IMR-90 (cell line): Measurements from ENCODE around the gene HSPB6. TPM values are rescaled to one million over a fixed set of nuclear protein-coding genes. Genes with fewer than 3 reads are reported as not detected.
A peak's percentile ranks its signal among the peaks of the same experiment; 100 is the strongest.

Experiments
- ATAC-seq: fragments of 200-7000 bp; cut with Tn5 transposase; 2 replicates; pipeline ENCODE4 v1.9.1; 2020; ENCODE audit warnings: low read depth, mild to moderate bottlenecking, moderate library complexity
- BruUV-seq: library from RNA; stranded (reverse); fragments of 400-500 nt; replicated peaks from 2 replicates; lab custom pipeline; 2021; lab: Mats Ljungman, UMichigan
- CTCF ChIA-PET: fragments of 300-600 bp; formaldehyde crosslinking; extraction: SDS; loops from one replicate; lab custom pipeline; 2021; ENCODE audit warnings: antibody characterized with exemption; lab: Yijun Ruan, JAX
- POLR2A ChIA-PET: fragments of 300-600 bp; sonication (Branson Sonifier 250); formaldehyde crosslinking; loops from one replicate; lab custom pipeline; 2022; ENCODE audit warnings: antibody characterized with exemption; ENCODE audit not compliant: unreplicated experiment; lab: Charles Lee
- DNase-seq: peaks from one replicate; pipeline ENCODE4 v3.0.0; 2013
- H2AFZ ChIP-seq: replicated peaks from 2 replicates; pipeline ENCODE3; 2013; ENCODE audit warnings: low read length, mild to moderate bottlenecking; ENCODE audit not compliant: poor library complexity
- H2AK5ac ChIP-seq: 2 replicates; pipeline ENCODE4 v1.6.1; 2013; ENCODE audit warnings: low read depth, low read length, inconsistent platforms
- H2AK9ac ChIP-seq: replicated peaks from 2 replicates; pipeline ENCODE3; 2013; ENCODE audit warnings: mild to moderate bottlenecking, low read depth, low read length, moderate library complexity; ENCODE audit not compliant: poor library complexity
- H2BK120ac ChIP-seq: 2 replicates; pipeline ENCODE4 v1.6.1; 2013; ENCODE audit warnings: low read depth, low read length, inconsistent platforms
- H2BK15ac ChIP-seq: 3 replicates; pipeline ENCODE4 v1.6.1; 2013; ENCODE audit warnings: low read depth, low read length, inconsistent platforms
- H2BK20ac ChIP-seq: 2 replicates; pipeline ENCODE4 v1.6.1; 2013; ENCODE audit warnings: low read depth, mild to moderate bottlenecking, inconsistent platforms, low read length, moderate library complexity
- H2BK5ac ChIP-seq: 2 replicates; pipeline ENCODE4 v1.6.1; 2013; ENCODE audit warnings: mild to moderate bottlenecking, low read depth, low read length, inconsistent platforms; ENCODE audit not compliant: poor library complexity, severe bottlenecking
- H3K14ac ChIP-seq: replicated peaks from 2 replicates; pipeline ENCODE4 v1.6.1; 2013; ENCODE audit warnings: low read depth, low read length, inconsistent platforms
- H3K18ac ChIP-seq: 2 replicates; pipeline ENCODE4 v1.6.1; 2013; ENCODE audit warnings: low read depth, low read length, control low read depth
- H3K23ac ChIP-seq: 2 replicates; pipeline ENCODE4 v1.6.1; 2013; ENCODE audit warnings: low read depth, low read length, inconsistent platforms
- H3K27ac ChIP-seq: 2 replicates; pipeline ENCODE4 v1.5.1; 2013; ENCODE audit warnings: mild to moderate bottlenecking, control low read depth, low read length; ENCODE audit not compliant: insufficient read depth
- H3K27me3 ChIP-seq: 2 replicates; pipeline ENCODE4 v1.6.1; 2013; ENCODE audit warnings: low read length; ENCODE audit not compliant: control insufficient read depth, insufficient read depth
- H3K36me3 ChIP-seq: 2 replicates; pipeline ENCODE4 v1.6.1; 2013; ENCODE audit warnings: low read length, mixed read lengths; ENCODE audit not compliant: control insufficient read depth, insufficient read depth
- H3K4ac ChIP-seq: 2 replicates; pipeline ENCODE4 v1.6.1; 2013; ENCODE audit warnings: low read depth, low read length, inconsistent platforms
- H3K4me1 ChIP-seq: 2 replicates; pipeline ENCODE4 v1.6.1; 2013; ENCODE audit warnings: low read length, mixed read lengths; ENCODE audit not compliant: control insufficient read depth, insufficient read depth
- H3K4me2 ChIP-seq: 2 replicates; pipeline ENCODE4 v1.6.1; 2013; ENCODE audit warnings: low read depth, mild to moderate bottlenecking, control low read depth, low read length, moderate library complexity
- H3K4me3 ChIP-seq: 2 replicates; pipeline ENCODE4 v1.5.1; 2013; ENCODE audit warnings: low read depth, mild to moderate bottlenecking, control low read depth, low read length, moderate library complexity; ENCODE audit not compliant: insufficient read depth
- H3K56ac ChIP-seq: 2 replicates; pipeline ENCODE4 v1.6.1; 2013; ENCODE audit warnings: low read length, inconsistent platforms; ENCODE audit not compliant: insufficient read depth; ENCODE audit errors: extremely low read depth
- H3K79me1 ChIP-seq, 2 experiments: 2 replicates each; pipeline ENCODE4 v1.6.1; 2013; ENCODE audit warnings: low read length in 2 of 2, inconsistent platforms in 1 of 2, low read depth in 1 of 2
- H3K9ac ChIP-seq: 2 replicates; pipeline ENCODE4 v1.6.1; 2013; ENCODE audit warnings: low read depth, low read length, control low read depth
- H3K9me1 ChIP-seq: 2 replicates; pipeline ENCODE4 v1.6.1; 2013; ENCODE audit warnings: low read length, inconsistent platforms; ENCODE audit not compliant: insufficient read depth
- H3K9me3 ChIP-seq: 2 replicates; pipeline ENCODE4 v1.6.1; 2013; ENCODE audit warnings: low read length; ENCODE audit not compliant: control insufficient read depth, insufficient read depth
- H4K20me1 ChIP-seq: 2 replicates; pipeline ENCODE4 v1.6.1; 2013; ENCODE audit warnings: low read length, inconsistent platforms; ENCODE audit not compliant: insufficient read depth
- H4K5ac ChIP-seq: 2 replicates; pipeline ENCODE4 v1.6.1; 2013; ENCODE audit warnings: mild to moderate bottlenecking, low read depth, low read length, control low read depth
- H4K8ac ChIP-seq, 2 experiments: 2 replicates each; pipeline ENCODE4 v1.6.1; 2013; ENCODE audit warnings: low read depth in 2 of 2, low read length in 2 of 2, control low read depth in 1 of 2, inconsistent platforms in 1 of 2
- H4K91ac ChIP-seq: 2 replicates; pipeline ENCODE4 v1.6.1; 2013; ENCODE audit warnings: low read depth, low read length, inconsistent platforms; ENCODE audit not compliant: insufficient read depth
- BHLHE40 ChIP-seq: fragments of 150-350 bp; IDR thresholded peaks from 2 replicates; pipeline ENCODE4 v1.6.1; 2016; ENCODE audit warnings: mild to moderate bottlenecking, low read depth, low read length
- CEBPB ChIP-seq: IDR thresholded peaks from 2 replicates; pipeline ENCODE4 v1.6.1; 2012; ENCODE audit warnings: low read depth, low read length, improper control_type of control experiment
- CHD1 ChIP-seq: IDR thresholded peaks from 2 replicates; pipeline ENCODE4 v1.6.1; 2012; ENCODE audit warnings: low read depth, low read length, improper control_type of control experiment
- FOS ChIP-seq: fragments of 150-350 bp; IDR thresholded peaks from 2 replicates; pipeline ENCODE4 v1.6.1; 2016; ENCODE audit warnings: low read depth, low read length
- MAFK ChIP-seq: IDR thresholded peaks from 2 replicates; pipeline ENCODE4 v1.6.1; 2012; ENCODE audit warnings: low read depth, low read length, improper control_type of control experiment
- MAZ ChIP-seq: IDR thresholded peaks from 2 replicates; pipeline ENCODE4 v1.6.1; 2012; ENCODE audit warnings: low read depth, mild to moderate bottlenecking, low read length, improper control_type of control experiment, moderate library complexity, borderline replicate concordance
- MXI1 ChIP-seq: IDR thresholded peaks from 2 replicates; pipeline ENCODE4 v1.6.1; 2012; ENCODE audit warnings: low read depth, mild to moderate bottlenecking, low read length, moderate library complexity, borderline replicate concordance
- NFE2L2 ChIP-seq: fragments of 150-350 bp; IDR thresholded peaks from 2 replicates; pipeline ENCODE4 v1.6.1; 2016; ENCODE audit warnings: low read depth, mild to moderate bottlenecking, low read length
- POLR2A ChIP-seq: IDR thresholded peaks from 2 replicates; pipeline ENCODE4 v1.6.1; 2012; ENCODE audit warnings: mild to moderate bottlenecking, low read depth, low read length
- RAD21 ChIP-seq: IDR thresholded peaks from 2 replicates; pipeline ENCODE4 v1.6.1; 2012; ENCODE audit warnings: low read length, improper control_type of control experiment
- RCOR1 ChIP-seq: IDR thresholded peaks from 2 replicates; pipeline ENCODE4 v1.6.1; 2012; ENCODE audit warnings: mild to moderate bottlenecking, low read length, improper control_type of control experiment; ENCODE audit not compliant: insufficient replicate concordance
- RFX5 ChIP-seq: IDR thresholded peaks from 2 replicates; pipeline ENCODE4 v1.8.0; 2012; ENCODE audit warnings: low read depth, mild to moderate bottlenecking, low read length, moderate library complexity
- SMC3 ChIP-seq: fragments of 150-350 bp; IDR thresholded peaks from 2 replicates; pipeline ENCODE4 v1.6.1; 2016; ENCODE audit warnings: low read depth, mild to moderate bottlenecking, antibody characterized with exemption, low read length, moderate library complexity
- WGBS, 2 experiments: methylation state at CpG; one replicate each; pipeline versions ENCODE4 v1.1.5 to v1.1.7; 2013; ENCODE audit warnings: missing lambda C conversion rate in 2 of 2; ENCODE audit not compliant: insufficient read length in 1 of 2; ENCODE audit errors: extremely low coverage in 2 of 2; 5-methylcytosine and 5-hydroxymethylcytosine counted together
- dilution Hi-C: fragments of 300-500 bp; cut with HindIII; formaldehyde crosslinking; loops from one replicate; pipeline ENCODE4 v1.14.3; 2018; ENCODE audit warnings: low sequenced_read_pairs; ENCODE audit not compliant: unreplicated experiment
- in situ Hi-C: fragments of 300-500 bp; cut with MboI; formaldehyde crosslinking; loops from 3 replicates; pipeline ENCODE4 v1.14.3; 2019; ENCODE audit warnings: low sequenced_read_pairs, inconsistent platforms, mixed read lengths
- intact Hi-C: fragments of 100-400 bp; cut with micrococcal nuclease; formaldehyde crosslinking; loops from 2 replicates; pipeline ENCODE4 v1.10.0; 2022
- polyA plus RNA-seq, 3 experiments: library from polyadenylated mRNA; depleted of rRNA; stranded (reverse); fragments of >200 nt; gene quantifications; 2 replicates each; pipeline ENCODE4 v1.2.3, GENCODE V29; 2012; ENCODE audit warnings: low replicate concordance in 1 of 3
- total RNA-seq: library from RNA; depleted of rRNA; stranded (reverse); fragments of >200 nt; gene quantifications from 2 replicates; pipeline ENCODE4 v1.2.3, GENCODE V29; 2012
- TF ChIP-seq, protein P1 (sequence below): fragments of 150-350 bp; IDR thresholded peaks from 2 replicates; pipeline ENCODE4 v1.6.1; 2016; ENCODE audit warnings: low read depth, mild to moderate bottlenecking, low read length, moderate library complexity, borderline replicate concordance
- TF ChIP-seq, protein P2 (sequence below): fragments of 150-350 bp; IDR thresholded peaks from 2 replicates; pipeline ENCODE4 v1.6.1; 2017; ENCODE audit warnings: mild to moderate bottlenecking, antibody characterized with exemption, low read length, low read depth

HSPB6 gene
- total and polyA plus RNA-seq, 2 of the 4 experiments (the other 2 are of a cell fraction) = 5.7 to 206 TPM

GRCh38 chr19:35805526-35806102 is 48.8 kb upstream of the HSPB6 start:
- H4K5ac ChIP-seq = no peak overlapping the region
- no peaks in the 10 kb centered on the region for H3K36me3 ChIP-seq
- no peak overlapping the region for H2BK15ac ChIP-seq
- TF ChIP-seq, protein P1, sequence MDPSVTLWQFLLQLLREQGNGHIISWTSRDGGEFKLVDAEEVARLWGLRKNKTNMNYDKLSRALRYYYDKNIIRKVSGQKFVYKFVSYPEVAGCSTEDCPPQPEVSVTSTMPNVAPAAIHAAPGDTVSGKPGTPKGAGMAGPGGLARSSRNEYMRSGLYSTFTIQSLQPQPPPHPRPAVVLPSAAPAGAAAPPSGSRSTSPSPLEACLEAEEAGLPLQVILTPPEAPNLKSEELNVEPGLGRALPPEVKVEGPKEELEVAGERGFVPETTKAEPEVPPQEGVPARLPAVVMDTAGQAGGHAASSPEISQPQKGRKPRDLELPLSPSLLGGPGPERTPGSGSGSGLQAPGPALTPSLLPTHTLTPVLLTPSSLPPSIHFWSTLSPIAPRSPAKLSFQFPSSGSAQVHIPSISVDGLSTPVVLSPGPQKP = no peak
- TF ChIP-seq BHLHE40 (no peak), RFX5 (no peak), POLR2A (no peak), SMC3 (no peak), MAZ (no peak), FOS (no peak), MAFK (no peak), CEBPB (no peak), NFE2L2 (no peak), CHD1 (no peak), RAD21 (no peak), MXI1 (no peak), RCOR1 (no peak)
- TF ChIP-seq, protein P2, sequence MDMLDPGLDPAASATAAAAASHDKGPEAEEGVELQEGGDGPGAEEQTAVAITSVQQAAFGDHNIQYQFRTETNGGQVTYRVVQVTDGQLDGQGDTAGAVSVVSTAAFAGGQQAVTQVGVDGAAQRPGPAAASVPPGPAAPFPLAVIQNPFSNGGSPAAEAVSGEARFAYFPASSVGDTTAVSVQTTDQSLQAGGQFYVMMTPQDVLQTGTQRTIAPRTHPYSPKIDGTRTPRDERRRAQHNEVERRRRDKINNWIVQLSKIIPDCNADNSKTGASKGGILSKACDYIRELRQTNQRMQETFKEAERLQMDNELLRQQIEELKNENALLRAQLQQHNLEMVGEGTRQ = no peak
- no peak overlapping the region for H2AK5ac ChIP-seq
- H3K4me2 ChIP-seq = no peak overlapping the region
- H2AFZ ChIP-seq = peak overlapping the region; percentile 5
- no peak overlapping the region for H2BK20ac ChIP-seq
- no peaks in the 10 kb centered on the region for H3K79me1 ChIP-seq
- no peak overlapping the region for H3K27ac ChIP-seq
- no peak overlapping the region for H2AK9ac ChIP-seq
- H3K9ac ChIP-seq = no peak overlapping the region
- dilution Hi-C loops (no loop called here), intact Hi-C loops (no loop called here), in situ Hi-C loops (no loop called here)
- H4K91ac ChIP-seq = no peak overlapping the region
- H3K14ac ChIP-seq = no peak overlapping the region
- H4K20me1 ChIP-seq = no peaks in the 10 kb centered on the region
- WGBS, 2 experiments = 0% methylated on average over 1 of the region's 5 CpGs; no CpG with 5 or more reads in 1 of the 2 experiments
- H3K4me3 ChIP-seq = no peak overlapping the region
- no TSS peak for BruUV-seq
- CTCF ChIA-PET = no interaction called here
- peaks cover 21% of the 10 kb centered on the region for H3K27me3 ChIP-seq
- no peak overlapping the region for H2BK120ac ChIP-seq
- H3K9me1 ChIP-seq = no peaks in the 10 kb centered on the region
- H3K4ac ChIP-seq = no peak overlapping the region
- H3K18ac ChIP-seq = no peak overlapping the region
- no peaks in the 10 kb centered on the region for H3K4me1 ChIP-seq
- POLR2A ChIA-PET = no interaction called here
- H2BK5ac ChIP-seq = no peak overlapping the region
- DNase-seq (no peak), ATAC-seq (no peak)
- no peak overlapping the region for H3K56ac ChIP-seq
- H3K9me3 ChIP-seq = no peaks in the 10 kb centered on the region
- no peak overlapping the region for H4K8ac ChIP-seq
- H3K23ac ChIP-seq = no peak overlapping the region
